ENCODE results near the gene GPR137B. TPM values are rescaled to one million over a fixed set of nuclear protein-coding genes. Genes with fewer than 3 reads are reported as not detected.
"Not testable (repeated sequence)": the region's sequence is repeated elsewhere in the genome, so short reads cannot be mapped to it uniquely, and the experiment has no call there.

GPR137B gene
- total RNA-seq, 2 donors from 2014 or later, result 22.7 to 39.7 TPM

- H3K9me3 ChIP-seq, result no peaks in the 10 kb centered on the region
- no peak for TF ChIP-seq CTCF (IDR thresholded peaks at IDR 0.05)
- H3K27me3 ChIP-seq, result no peaks in the 10 kb centered on the region
- no peak for DNase-seq (ENCODE audit: low spot score)
- no peaks in the 10 kb centered on the region for H3K4me1 ChIP-seq
- H3K27ac ChIP-seq, result no peak overlapping the region
- H3K36me3 ChIP-seq, result peaks cover 19% of the 10 kb centered on the region
- no peak overlapping the region for H3K4me3 ChIP-seq
Observed at GRCh38 chr1:236179634-236180033, 37.3 kb downstream of the GPR137B start.

- peaks cover 28% of the 10 kb centered on the region for H3K36me3 ChIP-seq
- no peak overlapping the region for H3K27ac ChIP-seq
- DNase-seq (ENCODE audit: low spot score), result no peak
- TF ChIP-seq CTCF (IDR thresholded peaks at IDR 0.05), result no peak
- H3K4me1 ChIP-seq, result no peaks in the 10 kb centered on the region
- H3K9me3 ChIP-seq, result no peaks in the 10 kb centered on the region
- H3K27me3 ChIP-seq, result no peaks in the 10 kb centered on the region
- H3K4me3 ChIP-seq, result no peak overlapping the region
Observed at GRCh38 chr1:236181059-236181458, 38.7 kb downstream of the GPR137B start.

GRCh38 chr1:236185687-236186086 is 43.3 kb downstream of the GPR137B start:
- H3K4me3 ChIP-seq, result no peak overlapping the region
- no peaks in the 10 kb centered on the region for H3K27me3 ChIP-seq
- H3K9me3 ChIP-seq, result no peaks in the 10 kb centered on the region
- H3K4me1 ChIP-seq, result no peaks in the 10 kb centered on the region
- peaks cover 24% of the 10 kb centered on the region for H3K36me3 ChIP-seq
- no peak for DNase-seq (ENCODE audit: low spot score)
- no peak for TF ChIP-seq CTCF (IDR thresholded peaks at IDR 0.05)
- H3K27ac ChIP-seq, result no peak overlapping the region

GRCh38 chr1:236186471-236186870 is 44.1 kb downstream of the GPR137B start:
- not testable (repeated sequence) for H3K4me1 ChIP-seq; DNase-seq (ENCODE audit: low spot score); H3K27me3 ChIP-seq; H3K9me3 ChIP-seq; H3K4me3 ChIP-seq; H3K27ac ChIP-seq
- H3K36me3 ChIP-seq, result peaks cover 21% of the 10 kb centered on the region

GRCh38 chr1:236188084-236188483 is 45.7 kb downstream of the GPR137B start:
- not testable (repeated sequence) for H3K4me1 ChIP-seq; DNase-seq (ENCODE audit: low spot score); H3K27ac ChIP-seq; H3K27me3 ChIP-seq; H3K4me3 ChIP-seq; H3K9me3 ChIP-seq
- peaks cover 13% of the 10 kb centered on the region for H3K36me3 ChIP-seq

GRCh38 chr1:236193184-236193583 is 50.8 kb downstream of the GPR137B start:
- DNase-seq (ENCODE audit: low spot score), result no peak
- H3K27me3 ChIP-seq, result no peaks in the 10 kb centered on the region
- no peak overlapping the region for H3K4me3 ChIP-seq
- TF ChIP-seq CTCF (IDR thresholded peaks at IDR 0.05), result no peak
- H3K9me3 ChIP-seq, result no peaks in the 10 kb centered on the region
- H3K27ac ChIP-seq, result no peak overlapping the region
- no peaks in the 10 kb centered on the region for H3K4me1 ChIP-seq
- H3K36me3 ChIP-seq, result peaks cover 3% of the 10 kb centered on the region

- Histone ChIP-seq H3K36me3 (peaks cover 13% of the 10 kb centered on the region), H3K9me3 (peaks cover 0 to 27% of the 10 kb centered on the region in 2 donors), H3K27ac (no peak overlapping the region), H3K27me3 (no peaks in the 10 kb centered on the region), H3K4me1 (no peaks in the 10 kb centered on the region), H3K4me3 (no peak overlapping the region)
- no peak for DNase-seq (ENCODE audit: low spot score)
- TF ChIP-seq CTCF (IDR thresholded peaks at IDR 0.05), result no peak
Observed at GRCh38 chr1:236200925-236201324, 58.6 kb downstream of the GPR137B start.

Data from right atrium auricular region (tissue), 2 donors.